ENCODE results near the gene HES4.

The HES4 gene

GRCh38 chr1:1045129-1045528 lies 45.2 kb upstream of the HES4 start:
- H3K36me3 ChIP-seq (ENCODE audit: insufficient read depth, low read length) = no peaks in the 10 kb centered on the region

GRCh38 chr1:1044455-1045078 lies 44.7 kb upstream of the HES4 start:
- no peaks in the 10 kb centered on the region for H3K79me2 ChIP-seq (ENCODE audit: insufficient read depth, low read length)
- H3K4me3 ChIP-seq (ENCODE audit: low read length, poor library complexity, severe bottlenecking) = no peak overlapping the region
- no peak overlapping the region for H3K9ac ChIP-seq (ENCODE audit: low read depth, low read length, poor library complexity, severe bottlenecking)
- H3K9me3 ChIP-seq (ENCODE audit: insufficient read depth, low read depth, low read length) = no peaks in the 10 kb centered on the region
- H4K20me1 ChIP-seq (ENCODE audit: insufficient read depth, low read length, poor library complexity, severe bottlenecking) = no peaks in the 10 kb centered on the region
- H3K36me3 ChIP-seq (ENCODE audit: insufficient read depth, low read length) = no peaks in the 10 kb centered on the region
- TF ChIP-seq EZH2phosphoT487 (IDR thresholded peaks at IDR 0.05; ENCODE audit: borderline replicate concordance) (no peak), CTCF (conservative IDR thresholded peaks at IDR 0.05; ENCODE audit: low read length) (no peak)
- H3K9me2 ChIP-seq (replicated peaks; ENCODE audit: low read depth, low read length) = no peaks in the 10 kb centered on the region
- peaks cover 10% of the 10 kb centered on the region for H3K4me1 ChIP-seq (ENCODE audit: insufficient read depth, low read length, poor library complexity, severe bottlenecking)
- no peak overlapping the region for H2AFZ ChIP-seq (ENCODE audit: low read length)
- no peaks in the 10 kb centered on the region for H3K27me3 ChIP-seq (ENCODE audit: insufficient read depth, low read length, poor library complexity, severe bottlenecking)
- H3F3A ChIP-seq (ENCODE audit: low read depth) = no peaks in the 10 kb centered on the region
- H3K4me2 ChIP-seq (ENCODE audit: low read depth, low read length, poor library complexity, severe bottlenecking) = no peak overlapping the region

More at GRCh38 chr1:1045129-1045528, 45.2 kb upstream of the HES4 start:
- Histone ChIP-seq H3K79me2 (ENCODE audit: insufficient read depth, low read length) (no peaks in the 10 kb centered on the region), H3K9me3 (ENCODE audit: insufficient read depth, low read depth, low read length) (no peaks in the 10 kb centered on the region), H3K27me3 (ENCODE audit: insufficient read depth, low read length, poor library complexity, severe bottlenecking) (no peaks in the 10 kb centered on the region), H3K4me2 (ENCODE audit: low read depth, low read length, poor library complexity, severe bottlenecking) (no peak overlapping the region), H2AFZ (ENCODE audit: low read length) (no peak overlapping the region), H3K4me3 (ENCODE audit: low read length, poor library complexity, severe bottlenecking) (no peak overlapping the region), H3F3A (ENCODE audit: low read depth) (no peaks in the 10 kb centered on the region), H4K20me1 (ENCODE audit: insufficient read depth, low read length, poor library complexity, severe bottlenecking) (no peaks in the 10 kb centered on the region), H3K4me1 (ENCODE audit: insufficient read depth, low read length, poor library complexity, severe bottlenecking) (peaks cover 5% of the 10 kb centered on the region), H3K9ac (ENCODE audit: low read depth, low read length, poor library complexity, severe bottlenecking) (no peak overlapping the region), H3K9me2 (replicated peaks; ENCODE audit: low read depth, low read length) (no peaks in the 10 kb centered on the region)
- no peak for TF ChIP-seq CTCF (conservative IDR thresholded peaks at IDR 0.05; ENCODE audit: low read length)
- TF ChIP-seq EZH2phosphoT487 (IDR thresholded peaks at IDR 0.05; ENCODE audit: borderline replicate concordance) = no peak

- H3K9me2 ChIP-seq (replicated peaks; ENCODE audit: low read depth, low read length) = no peaks in the 10 kb centered on the region
- H2AFZ ChIP-seq (ENCODE audit: low read length) = no peak overlapping the region
- no peak overlapping the region for H3K9ac ChIP-seq (ENCODE audit: low read depth, low read length, poor library complexity, severe bottlenecking)
- no peaks in the 10 kb centered on the region for H3K9me3 ChIP-seq (ENCODE audit: insufficient read depth, low read depth, low read length)
- peaks cover 13% of the 10 kb centered on the region for H3K4me1 ChIP-seq (ENCODE audit: insufficient read depth, low read length, poor library complexity, severe bottlenecking)
- H3F3A ChIP-seq (ENCODE audit: low read depth) = no peaks in the 10 kb centered on the region
- H3K4me3 ChIP-seq (ENCODE audit: low read length, poor library complexity, severe bottlenecking) = no peak overlapping the region
- no peaks in the 10 kb centered on the region for H4K20me1 ChIP-seq (ENCODE audit: insufficient read depth, low read length, poor library complexity, severe bottlenecking)
- H3K4me2 ChIP-seq (ENCODE audit: low read depth, low read length, poor library complexity, severe bottlenecking) = no peak overlapping the region
- no peaks in the 10 kb centered on the region for H3K27me3 ChIP-seq (ENCODE audit: insufficient read depth, low read length, poor library complexity, severe bottlenecking)
- TF ChIP-seq EZH2phosphoT487 (IDR thresholded peaks at IDR 0.05; ENCODE audit: borderline replicate concordance) = no peak
- H3K79me2 ChIP-seq (ENCODE audit: insufficient read depth, low read length) = no peaks in the 10 kb centered on the region
- H3K36me3 ChIP-seq (ENCODE audit: insufficient read depth, low read length) = no peaks in the 10 kb centered on the region
Observed at GRCh38 chr1:1043921-1044320, 44.0 kb upstream of the HES4 start.

- H3F3A ChIP-seq (ENCODE audit: low read depth) = no peaks in the 10 kb centered on the region
- TF ChIP-seq CTCF (conservative IDR thresholded peaks at IDR 0.05; ENCODE audit: low read length) (no peak), EZH2phosphoT487 (IDR thresholded peaks at IDR 0.05; ENCODE audit: borderline replicate concordance) (no peak)
- no peaks in the 10 kb centered on the region for H3K9me3 ChIP-seq (ENCODE audit: insufficient read depth, low read depth, low read length)
- H3K4me1 ChIP-seq (ENCODE audit: insufficient read depth, low read length, poor library complexity, severe bottlenecking) = peaks cover 13% of the 10 kb centered on the region
- no peaks in the 10 kb centered on the region for H3K9me2 ChIP-seq (replicated peaks; ENCODE audit: low read depth, low read length)
- H3K36me3 ChIP-seq (ENCODE audit: insufficient read depth, low read length) = no peaks in the 10 kb centered on the region
- H2AFZ ChIP-seq (ENCODE audit: low read length) = no peak overlapping the region
- H3K9ac ChIP-seq (ENCODE audit: low read depth, low read length, poor library complexity, severe bottlenecking) = no peak overlapping the region
- no peak overlapping the region for H3K4me2 ChIP-seq (ENCODE audit: low read depth, low read length, poor library complexity, severe bottlenecking)
- no peak overlapping the region for H3K4me3 ChIP-seq (ENCODE audit: low read length, poor library complexity, severe bottlenecking)
- no peaks in the 10 kb centered on the region for H4K20me1 ChIP-seq (ENCODE audit: insufficient read depth, low read length, poor library complexity, severe bottlenecking)
- no peaks in the 10 kb centered on the region for H3K79me2 ChIP-seq (ENCODE audit: insufficient read depth, low read length)
- no peaks in the 10 kb centered on the region for H3K27me3 ChIP-seq (ENCODE audit: insufficient read depth, low read length, poor library complexity, severe bottlenecking)
Observed at GRCh38 chr1:1043411-1043810, 43.5 kb upstream of the HES4 start.
